Gastrocnemius medialis (tissue), 4 donors: ENCODE data around the gene HNRNPH1.

Experiments
- CTCF ChIP-seq, 5 experiments: fragments of 450-650 bp in 3 of 5; fragments of 200-600 bp in 2 of 5; sonication (generic) in 2 of 5; IDR thresholded peaks in 4 of 5; conservative IDR thresholded peaks in 1 of 5; 1 replicate in 4 of 5; 2 replicates in 1 of 5; pipeline ENCODE4 v1.5.1; 2016 to 2019; ENCODE audit warnings: antibody characterized with exemption in 5 of 5, mild to moderate bottlenecking in 3 of 5, moderate library complexity in 3 of 5
- POLR2A ChIP-seq, 2 donors: fragments of 450-650 bp; IDR thresholded peaks; one replicate each; pipeline ENCODE4 v1.6.1; 2017; ENCODE audit warnings: antibody characterized with exemption in 2 of 2, mild to moderate bottlenecking in 2 of 2, moderate library complexity in 2 of 2

- no peak for TF ChIP-seq CTCF (IDR thresholded peaks at IDR 0.05 in 4 of 5, conservative IDR thresholded peaks at IDR 0.05 in 1 of 5)
- TF ChIP-seq POLR2A (IDR thresholded peaks at IDR 0.05) = no peak
These were observed 2.6 kb downstream of the HNRNPH1 start for GRCh38 chr5:179620703-179621350.
